HFFc6 (cell line): Measurements from ENCODE around the gene KRT17. TPM values are rescaled to one million over a fixed set of nuclear protein-coding genes. Genes with fewer than 3 reads are reported as not detected.

ENCODE experiments used
- DNase-seq: peaks from one replicate; pipeline ENCODE4 v3.0.0-alpha.2; 2018
- H3K27ac Mint-ChIP-seq: 2 replicates; pipeline ENCODE4 v1.8.0; 2020; ENCODE audit warnings: mild to moderate bottlenecking, mixed read lengths
- H3K27me3 Mint-ChIP-seq: 2 replicates; pipeline ENCODE4 v1.8.0; 2021; ENCODE audit warnings: mild to moderate bottlenecking, moderate library complexity, mixed read lengths; ENCODE audit not compliant: insufficient read depth
- H3K36me3 Mint-ChIP-seq: 2 replicates; pipeline ENCODE4 v1.8.0; 2021; ENCODE audit warnings: low read depth, mixed read lengths
- H3K4me1 Mint-ChIP-seq: 2 replicates; pipeline ENCODE4 v1.8.0; 2020; ENCODE audit warnings: low read depth, mixed read lengths
- H3K4me3 Mint-ChIP-seq: 2 replicates; pipeline ENCODE4 v1.8.0; 2020; ENCODE audit warnings: mild to moderate bottlenecking, moderate library complexity, mixed read lengths
- H3K9me3 Mint-ChIP-seq: 2 replicates; pipeline ENCODE4 v1.8.0; 2020; ENCODE audit warnings: mild to moderate bottlenecking, mixed read lengths
- CTCF ChIP-seq: fragments of 200-600 bp; sonication (generic); IDR thresholded peaks from 2 replicates; pipeline ENCODE4 v1.5.0; 2021; ENCODE audit warnings: antibody characterized with exemption, mild to moderate bottlenecking
- total RNA-seq, 6 experiments: library from RNA; stranded (reverse); fragmentation: NEBNext Ultra II Directional; extraction: Animal tissue kit (Norgen Biotek cat#: 25700); gene quantifications; 2 replicates in 1 of 6; 3 replicates in 5 of 6; pipeline ENCODE4 v1.2.3, GENCODE V29; 2021

KRT17 gene
- total RNA-seq, 6 experiments from 2014 or later, result 1.0 to 3.9 (median 2.9) TPM

GRCh38 chr17:41655611-41656111 is 31.3 kb upstream of the KRT17 start:
- Mint-ChIP-seq H3K9me3 (no peaks in the 10 kb centered on the region), H3K27me3 (peaks cover 4% of the 10 kb centered on the region), H3K36me3 (no peaks in the 10 kb centered on the region), H3K4me1 (no peaks in the 10 kb centered on the region), H3K27ac (no peak overlapping the region), H3K4me3 (no peak overlapping the region)
- TF ChIP-seq CTCF, result no peak
- DNase-seq, result no peak

DNA sequence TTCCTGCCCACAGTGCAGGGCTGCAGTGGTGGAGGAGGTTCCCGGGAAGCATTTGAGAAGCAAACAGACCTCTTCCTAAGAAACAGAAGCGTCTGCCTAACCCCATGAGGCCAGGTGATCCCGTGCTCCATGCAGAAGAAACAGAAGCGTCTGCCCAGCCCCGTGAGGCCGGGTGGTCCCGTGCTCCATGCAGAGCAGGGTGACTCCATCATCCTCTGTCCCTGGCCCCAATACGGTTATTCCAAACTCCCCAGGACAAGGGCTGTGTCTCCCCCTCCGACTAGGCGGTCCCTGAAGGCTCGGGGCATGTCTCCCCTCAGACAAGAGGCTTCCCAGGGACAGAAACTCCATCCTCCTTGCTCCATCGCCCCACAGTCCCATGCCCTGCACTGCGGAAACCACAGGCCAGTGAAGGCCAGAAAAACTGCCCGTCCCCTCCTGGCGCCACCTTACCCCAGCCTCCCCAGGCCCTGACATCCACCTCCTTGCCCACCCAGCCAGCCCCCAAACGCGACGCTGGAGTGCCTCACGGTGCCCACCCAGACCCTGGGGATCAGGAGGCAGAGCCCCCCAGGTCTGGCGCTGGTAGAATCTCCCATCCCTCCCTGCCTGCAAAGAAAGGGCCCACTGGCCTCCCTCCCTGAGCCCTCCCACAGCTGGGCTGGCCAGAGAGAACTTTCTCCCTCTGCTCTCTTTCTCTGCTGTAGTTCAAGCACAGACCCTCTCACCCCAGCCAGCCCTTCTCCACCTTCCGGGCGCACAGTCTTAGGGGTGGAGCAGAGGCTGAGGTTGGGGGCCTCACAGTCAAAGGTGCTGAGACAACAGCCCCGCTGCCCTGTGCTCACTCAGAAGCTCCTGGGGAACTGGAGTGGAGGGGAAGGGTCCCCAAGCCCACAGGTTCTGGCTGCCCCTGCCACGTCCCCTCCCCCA is 30.6 kb upstream of the KRT17 start:
- Mint-ChIP-seq H3K27me3 (peaks cover 4% of the 10 kb centered on the region), H3K9me3 (no peaks in the 10 kb centered on the region), H3K27ac (0 out of 2 replicates have a peak overlapping the region, but pooled peaks have one; percentile 33), H3K4me1 (no peaks in the 10 kb centered on the region), H3K36me3 (no peaks in the 10 kb centered on the region), H3K4me3 (no peak overlapping the region)
- DNase-seq, result no peak
- no peak for TF ChIP-seq CTCF

DNA sequence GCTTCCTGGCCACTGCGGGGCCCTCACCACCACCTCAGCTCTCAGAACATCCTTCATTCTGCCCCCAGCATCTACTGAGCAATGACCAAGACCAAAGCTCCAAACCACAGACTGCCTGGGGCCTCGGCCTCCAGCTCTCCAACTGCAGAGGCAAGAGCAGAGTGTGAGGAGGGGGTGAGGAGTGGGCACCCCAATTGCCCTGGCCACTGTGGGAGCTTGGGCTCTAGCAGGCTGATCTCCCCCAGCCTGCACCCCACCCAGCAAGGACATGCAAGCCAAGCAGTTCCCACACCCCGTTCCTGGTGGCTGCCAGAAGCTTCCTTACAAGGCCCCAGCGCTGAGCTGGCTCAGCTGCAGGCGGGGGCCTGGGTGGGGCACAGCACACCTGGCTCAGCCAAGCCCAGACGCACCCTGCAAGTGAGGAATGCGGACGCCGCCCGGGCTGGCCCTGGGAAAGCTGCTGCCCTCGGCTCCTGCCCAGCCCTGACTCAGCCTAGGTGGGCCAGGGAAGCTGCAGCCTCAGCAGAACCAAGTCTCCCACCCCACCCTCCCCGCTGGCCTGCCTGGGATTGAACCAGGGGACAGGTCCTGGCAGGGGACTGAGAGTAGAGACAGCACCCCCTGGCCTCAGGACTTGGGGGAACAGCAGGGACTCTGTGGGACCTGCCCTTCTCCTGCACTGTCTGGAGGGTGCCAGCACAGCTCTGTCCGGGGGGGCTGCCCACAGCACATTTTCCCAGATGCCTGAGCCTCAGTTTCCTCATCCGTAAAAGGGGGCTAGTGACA is 29.7 kb upstream of the KRT17 start:
- no peak for DNase-seq
- TF ChIP-seq CTCF, result no peak
- Mint-ChIP-seq H3K4me1 (no peaks in the 10 kb centered on the region), H3K4me3 (no peak overlapping the region), H3K9me3 (no peaks in the 10 kb centered on the region), H3K36me3 (no peaks in the 10 kb centered on the region), H3K27ac (no peak overlapping the region), H3K27me3 (peaks cover 4% of the 10 kb centered on the region)

DNA sequence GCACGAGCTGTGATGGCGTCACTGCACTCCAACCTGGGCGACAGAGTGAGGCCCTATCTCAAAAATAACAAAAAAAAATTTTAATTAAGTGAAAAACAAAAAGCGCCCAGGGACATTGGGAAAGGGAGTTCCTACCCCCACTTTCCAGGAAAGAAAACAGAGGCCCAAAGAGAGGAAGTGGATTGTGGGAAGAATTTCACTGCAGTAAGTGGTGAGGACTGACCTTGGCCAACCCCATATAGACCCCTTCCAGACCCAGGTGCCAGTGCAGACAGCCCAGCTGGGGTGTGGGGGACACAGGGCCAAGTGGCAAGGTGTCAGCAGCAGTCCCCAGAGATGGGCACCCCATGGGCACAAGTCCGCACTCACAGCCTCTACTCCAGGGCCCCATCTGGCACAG is 29.0 kb upstream of the KRT17 start:
- no peaks in the 10 kb centered on the region for H3K36me3 Mint-ChIP-seq
- no peak overlapping the region for H3K4me3 Mint-ChIP-seq
- peaks cover 6% of the 10 kb centered on the region for H3K4me1 Mint-ChIP-seq
- no peaks in the 10 kb centered on the region for H3K9me3 Mint-ChIP-seq
- no peak for DNase-seq
- peaks cover 4% of the 10 kb centered on the region for H3K27me3 Mint-ChIP-seq
- H3K27ac Mint-ChIP-seq, result no peak overlapping the region
- TF ChIP-seq CTCF, result no peak

DNA sequence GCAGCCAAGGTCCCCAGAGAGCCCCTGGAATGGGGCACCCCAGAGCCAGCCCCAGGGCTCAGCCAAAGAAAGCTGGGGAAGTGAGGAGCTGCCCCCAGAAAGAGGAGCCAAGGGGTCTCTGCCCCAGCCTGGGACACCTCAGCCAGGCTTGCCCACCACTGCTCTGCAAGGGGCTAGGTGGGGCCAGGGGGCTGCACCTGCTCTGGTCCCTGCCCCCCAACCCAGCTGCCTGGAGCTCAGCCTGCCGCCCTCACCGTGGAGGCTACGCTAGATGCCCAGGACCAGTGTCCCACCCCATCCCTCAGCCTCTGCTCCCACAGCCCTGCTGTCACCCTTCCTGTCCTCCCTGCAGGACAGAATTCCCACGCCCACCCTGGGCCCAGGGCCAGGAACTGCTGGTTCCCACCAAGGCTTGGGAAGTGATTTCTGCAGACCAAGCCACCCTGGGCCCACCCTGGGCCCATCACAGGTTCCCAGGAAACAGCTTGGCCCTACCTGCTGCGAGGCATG is 28.1 kb upstream of the KRT17 start:
- Mint-ChIP-seq H3K36me3 (no peaks in the 10 kb centered on the region), H3K27ac (no peak overlapping the region), H3K27me3 (peaks cover 4% of the 10 kb centered on the region), H3K4me1 (peaks cover 14% of the 10 kb centered on the region), H3K4me3 (no peak overlapping the region), H3K9me3 (no peaks in the 10 kb centered on the region)
- no peak for TF ChIP-seq CTCF
- DNase-seq, result no peak
